Right hindlimb (tissue), 1 donor: ENCODE measurements around the gene TMEM54.
"Not testable (repeated sequence)": the region's sequence is repeated elsewhere in the genome, so short reads cannot be mapped to it uniquely, and the experiment has no call there.

Source experiments
- DNase-seq: peaks from one replicate; pipeline ENCODE4 v3.0.0-alpha.2; 2018

TMEM54 gene

GRCh38 chr1:32918179-32918578 is 17.0 kb upstream of the TMEM54 start:
- DNase-seq = no peak

- no peak for DNase-seq
These were observed 16.3 kb upstream of the TMEM54 start for GRCh38 chr1:32917521-32917920.

GRCh38 chr1:32915766-32916706 is 14.8 kb upstream of the TMEM54 start:
- DNase-seq = no peak

GRCh38 chr1:32910319-32910718 is 9.1 kb upstream of the TMEM54 start:
- no peak for DNase-seq

GRCh38 chr1:32907435-32907834 is 6.2 kb upstream of the TMEM54 start:
- no peak for DNase-seq

- no peak for DNase-seq
These were observed 5.5 kb upstream of the TMEM54 start for GRCh38 chr1:32906654-32907053.

GRCh38 chr1:32905588-32905987 is 4.4 kb upstream of the TMEM54 start:
- DNase-seq = not testable (repeated sequence)

- DNase-seq = no peak
These were observed 3.6 kb upstream of the TMEM54 start for GRCh38 chr1:32904797-32905196.

GRCh38 chr1:32903991-32904785 is 3.0 kb upstream of the TMEM54 start:
- DNase-seq = no peak

GRCh38 chr1:32902535-32902920 is 1.3 kb upstream of the TMEM54 start:
- DNase-seq = no peak

GRCh38 chr1:32901823-32902534 is 790 bp upstream of the TMEM54 start:
- no peak for DNase-seq

GRCh38 chr1:32900371-32900955 is 726 bp downstream of the TMEM54 start:
- DNase-seq = no peak

GRCh38 chr1:32899586-32900296 is 1.4 kb downstream of the TMEM54 start:
- no peak for DNase-seq

- DNase-seq = no peak
These were observed 2.2 kb downstream of the TMEM54 start for GRCh38 chr1:32898958-32899357.

GRCh38 chr1:32898056-32898455 is 3.1 kb downstream of the TMEM54 start:
- no peak for DNase-seq

- DNase-seq = no peak
These were observed 3.8 kb downstream of the TMEM54 start for GRCh38 chr1:32897082-32898049.

GRCh38 chr1:32896451-32896850 is 4.7 kb downstream of the TMEM54 start:
- no peak for DNase-seq

- DNase-seq = no peak
These were observed 5.6 kb downstream of the TMEM54 start for GRCh38 chr1:32895325-32896215.

GRCh38 chr1:32894681-32895080 is 6.5 kb downstream of the TMEM54 start:
- no peak for DNase-seq
